Left colon (tissue), 2 donors: Measurements from ENCODE around the gene TAF1C. TPM values are rescaled to one million over a fixed set of nuclear protein-coding genes. Genes with fewer than 3 reads are reported as not detected.

Source experiments
- ATAC-seq: fragments of 200-7000 bp; cut with Tn5 transposase; one replicate; pipeline ENCODE4 v1.9.1; 2020; ENCODE audit warnings: mild to moderate bottlenecking, moderate library complexity
- DNase-seq, 2 donors: peaks; one replicate each; pipeline ENCODE4 v3.0.0-alpha.2; 2020
- intact Hi-C, 2 donors: fragments of 100-400 bp; cut with DNase I in 1 of 2; cut with micrococcal nuclease in 1 of 2; formaldehyde crosslinking; loops; one replicate each; pipeline versions ENCODE4 v1.11.2 to v1.14.0; 2022; cut with DNase I, micrococcal nuclease
- total RNA-seq, 2 donors: library from RNA; stranded (reverse); fragmentation: NEBNext Ultra II Directional; extraction: Animal tissue kit (Norgen Biotek cat#: 25700); gene quantifications; one replicate each; pipeline ENCODE4 v1.2.1, GENCODE V29; 2021
- donor health status: DM: no; HTN: no; CAD: no.
- donor health status: DM: yes; HTN: yes; CAD: no.

TAF1C gene
- total RNA-seq, 2 donors from 2014 or later = 33.1 to 36.8 TPM

- ATAC-seq (no peak), DNase-seq (no peak)
- intact Hi-C loops = no loop called here
Observed at GRCh38 chr16:84193480-84193879, 6.6 kb upstream of the TAF1C start.

GRCh38 chr16:84191466-84191865, 4.6 kb upstream of the TAF1C start:
- no peak for ATAC-seq

GRCh38 chr16:84190731-84191388, 4.0 kb upstream of the TAF1C start, which contains the start of gene ADAD2:
ADAD2 (plus strand) TSS chr16:84191157; CDS start chr16:84191231, 74 bp downstream.
- intact Hi-C loops = no loop called here
- DNase-seq (no peak), ATAC-seq (no peak)

More at GRCh38 chr16:84191466-84191865, 4.6 kb upstream of the TAF1C start:
- DNase-seq = no peak
- intact Hi-C loops = no loop called here

- ATAC-seq (no peak), DNase-seq (no peak)
- intact Hi-C loops = loop anchor here in 1 of 2 donors (10.0 kb wide), 1 partner anchor 100 kb away; no protein-coding TSS in a partner anchor
Observed at GRCh38 chr16:84184775-84185174, 2.1 kb downstream of the TAF1C start.

- DNase-seq (no peak), ATAC-seq (no peak)
- intact Hi-C loops = loop anchor here in 1 of 2 donors (10.0 kb wide), 1 partner anchor 99 kb away; no protein-coding TSS in a partner anchor
Observed at GRCh38 chr16:84183911-84184591, 2.8 kb downstream of the TAF1C start.

DNA sequence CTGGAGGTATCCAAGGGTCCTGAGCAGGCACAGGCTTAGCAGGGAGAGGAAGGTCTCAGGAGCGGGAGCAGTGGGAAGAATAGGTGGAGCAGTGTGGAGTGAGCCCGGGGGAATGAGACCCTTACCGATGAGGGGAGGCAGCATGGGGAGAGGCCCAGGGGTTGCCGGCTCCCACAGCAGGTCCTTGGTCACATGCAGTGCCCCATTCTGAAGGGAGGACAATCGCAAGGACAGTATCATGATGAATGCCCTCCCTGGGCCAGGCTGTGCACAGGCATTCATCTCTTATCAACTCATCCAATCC, 3.3 kb downstream of the TAF1C start:
- DNase-seq (no peak), ATAC-seq (no peak)
- intact Hi-C loops = loop anchor here in 1 of 2 donors (10.0 kb wide), 1 partner anchor 99 kb away; no protein-coding TSS in a partner anchor

DNA sequence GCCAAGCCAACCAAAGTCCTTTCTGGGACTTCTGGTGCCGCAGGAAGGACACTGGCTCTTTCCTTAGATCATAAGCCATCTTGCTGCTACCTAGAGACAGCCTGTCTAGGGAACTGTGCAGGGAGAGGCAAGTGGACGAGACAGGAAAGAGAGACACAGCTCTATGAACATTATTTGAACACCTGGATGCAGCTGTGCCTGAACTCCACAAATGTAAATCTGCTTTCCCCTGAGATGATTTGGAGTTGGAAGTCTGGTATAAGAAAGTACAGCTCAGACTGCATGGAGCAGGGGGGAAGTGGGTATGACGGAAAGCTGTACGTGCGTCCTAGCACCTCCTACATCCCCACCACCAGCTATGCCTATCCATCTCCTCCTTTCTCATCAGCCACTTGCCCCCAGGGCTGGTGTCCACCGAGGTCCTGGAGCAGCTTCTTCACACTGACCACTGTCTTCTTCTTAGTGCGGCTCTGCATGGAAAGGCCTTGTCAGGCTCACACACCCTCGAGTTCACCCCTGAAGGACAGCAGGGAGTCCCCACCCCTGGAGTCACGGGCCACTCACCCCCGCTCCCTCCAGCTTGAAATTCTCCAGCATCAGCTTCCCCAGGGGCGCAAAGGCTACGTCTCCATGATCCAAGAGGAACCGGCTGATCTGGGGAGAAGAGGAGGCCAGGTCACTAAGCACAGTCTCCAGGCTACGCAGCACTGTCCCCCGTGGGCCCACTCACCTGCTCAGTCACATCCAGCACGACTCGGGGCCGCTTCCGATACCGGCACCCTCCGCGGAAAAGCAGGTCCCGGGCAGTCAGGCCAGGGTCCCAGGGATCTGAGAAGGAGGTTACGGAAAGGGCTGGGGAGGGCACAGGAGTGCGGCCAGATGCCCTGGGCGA, 3.9 kb downstream of the TAF1C start:
- ATAC-seq = no peak
- intact Hi-C loops = loop anchor here in 1 of 2 donors (10.0 kb wide), 1 partner anchor 98 kb away; no protein-coding TSS in a partner anchor

GRCh38 chr16:84182104-84182503, 4.8 kb downstream of the TAF1C start:
- DNase-seq = no peak
- ATAC-seq = no peak
- intact Hi-C loops = loop anchor here in 1 of 2 donors (10.0 kb wide), 1 partner anchor 97 kb away; no protein-coding TSS in a partner anchor

More for the DNA sequence above, 3.9 kb downstream of the TAF1C start:
- DNase-seq = no peak

DNA sequence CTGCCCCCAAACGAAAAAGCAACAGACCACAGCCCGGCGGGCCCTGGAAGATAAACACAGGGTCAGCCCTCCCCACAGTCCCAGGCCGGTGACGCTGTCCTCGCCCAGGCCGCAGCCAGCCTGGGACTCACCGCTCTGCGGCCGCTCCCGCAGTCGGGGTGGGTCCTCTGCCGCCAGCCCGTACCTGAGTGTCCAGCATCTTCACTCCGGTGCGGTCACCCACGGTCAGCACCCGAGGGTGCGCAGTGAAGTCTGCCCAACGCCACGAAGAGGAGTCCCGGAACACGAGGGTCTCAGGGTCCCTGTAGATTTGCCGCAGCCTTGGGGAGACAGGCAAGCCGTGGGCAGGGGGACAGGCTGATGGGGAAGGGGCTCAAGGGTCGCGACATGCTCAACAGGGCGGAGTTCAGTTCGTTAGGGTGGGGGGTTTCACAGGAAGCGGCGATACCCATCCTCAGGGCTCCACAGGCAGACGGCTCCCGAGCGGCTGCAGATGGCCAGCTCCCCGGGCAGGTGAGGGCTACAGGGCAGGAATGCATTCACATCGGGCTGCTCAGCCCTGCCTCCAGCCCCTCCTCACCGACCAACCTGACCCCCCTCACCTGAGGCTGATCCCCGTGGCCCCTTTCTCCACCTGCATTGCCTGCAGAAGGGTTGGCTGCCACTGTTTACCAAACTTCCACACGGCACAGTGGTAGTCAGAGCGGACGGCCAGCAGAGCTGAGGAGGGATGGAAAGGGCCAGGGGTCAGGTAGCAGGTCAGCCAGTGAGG, 5.5 kb downstream of the TAF1C start:
- no peak for DNase-seq
- intact Hi-C loops = loop anchor here in 1 of 2 donors (10.0 kb wide), 1 partner anchor 97 kb away; no protein-coding TSS in a partner anchor
- no peak for ATAC-seq

DNA sequence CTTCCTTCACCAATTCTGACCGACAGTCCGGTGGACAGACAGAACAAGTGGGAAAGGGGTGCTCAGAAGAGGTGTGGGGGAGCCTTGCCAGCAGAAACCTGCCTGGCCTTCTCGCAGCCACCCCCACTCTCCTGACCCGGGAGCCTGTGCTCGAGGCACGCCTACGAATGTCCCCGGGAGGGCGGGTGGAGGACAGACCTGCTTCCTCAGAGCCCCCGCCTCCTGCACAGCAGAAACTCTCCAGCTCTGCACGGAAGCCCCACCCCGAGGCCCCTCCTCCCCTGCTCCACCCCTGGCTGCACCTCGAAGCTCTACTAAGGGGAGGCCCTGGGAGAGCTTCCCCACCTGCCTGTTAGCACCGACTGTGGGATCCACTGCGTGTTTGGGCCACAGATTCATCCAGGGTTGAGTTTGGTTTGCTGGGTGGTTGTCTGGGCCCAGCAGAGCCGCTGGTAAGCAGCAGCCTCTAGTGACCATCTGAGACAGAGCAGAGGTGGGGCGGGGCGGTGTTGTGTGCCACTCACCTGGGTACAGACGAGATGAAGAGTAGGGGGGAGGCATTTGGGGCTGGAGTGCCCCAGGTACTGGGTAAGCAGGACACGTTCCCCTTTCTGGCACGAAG, 6.2 kb downstream of the TAF1C start:
- intact Hi-C loops = loop anchor here in 1 of 2 donors (10.0 kb wide), 1 partner anchor 96 kb away; no protein-coding TSS in a partner anchor
- DNase-seq = no peak

GRCh38 chr16:84179612-84180320, 7.1 kb downstream of the TAF1C start:
- ATAC-seq = no peak
- intact Hi-C loops = loop anchor here in 1 of 2 donors (10.0 kb wide), 1 partner anchor 95 kb away; no protein-coding TSS in a partner anchor
- no peak for DNase-seq

More for the DNA sequence above, 6.2 kb downstream of the TAF1C start:
- no peak for ATAC-seq

DNA sequence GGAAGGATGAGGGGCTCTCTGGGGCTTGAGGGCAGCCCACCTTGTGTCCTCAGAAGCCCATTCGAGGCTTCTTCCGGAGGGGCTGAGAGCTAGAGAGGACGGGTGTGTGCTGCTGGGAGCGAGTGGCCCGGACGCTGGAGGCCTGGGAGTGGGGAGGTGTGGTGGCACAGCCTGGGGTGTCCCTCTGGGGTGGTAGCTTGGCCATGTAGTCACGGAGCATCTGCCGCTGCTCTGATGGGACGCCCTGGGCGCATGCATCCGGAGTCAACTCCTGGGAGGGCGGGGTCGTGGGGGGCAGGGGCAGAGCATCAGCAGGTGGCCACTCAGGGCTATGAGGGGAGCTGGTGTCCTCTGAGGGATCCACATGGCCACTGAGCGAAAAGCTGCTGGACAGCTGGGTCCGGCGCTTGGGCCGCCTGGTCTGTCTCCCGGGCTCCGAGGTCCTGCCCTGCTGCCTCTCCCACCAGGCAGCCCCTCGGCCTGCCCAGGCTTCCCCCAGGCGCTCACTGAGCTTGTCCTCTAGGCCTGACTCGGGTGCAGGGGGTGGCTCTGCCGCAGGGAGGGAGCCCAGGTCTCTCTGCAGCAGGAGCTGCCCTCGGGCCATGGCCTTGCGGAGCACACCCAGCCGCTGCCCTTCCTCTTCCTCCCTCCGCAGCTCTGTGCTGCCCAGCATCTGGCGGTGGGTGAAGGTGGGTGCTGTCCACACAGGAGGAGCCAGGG, 7.8 kb downstream of the TAF1C start:
- intact Hi-C loops = no loop called here
- DNase-seq = no peak
- ATAC-seq = no peak

DNA sequence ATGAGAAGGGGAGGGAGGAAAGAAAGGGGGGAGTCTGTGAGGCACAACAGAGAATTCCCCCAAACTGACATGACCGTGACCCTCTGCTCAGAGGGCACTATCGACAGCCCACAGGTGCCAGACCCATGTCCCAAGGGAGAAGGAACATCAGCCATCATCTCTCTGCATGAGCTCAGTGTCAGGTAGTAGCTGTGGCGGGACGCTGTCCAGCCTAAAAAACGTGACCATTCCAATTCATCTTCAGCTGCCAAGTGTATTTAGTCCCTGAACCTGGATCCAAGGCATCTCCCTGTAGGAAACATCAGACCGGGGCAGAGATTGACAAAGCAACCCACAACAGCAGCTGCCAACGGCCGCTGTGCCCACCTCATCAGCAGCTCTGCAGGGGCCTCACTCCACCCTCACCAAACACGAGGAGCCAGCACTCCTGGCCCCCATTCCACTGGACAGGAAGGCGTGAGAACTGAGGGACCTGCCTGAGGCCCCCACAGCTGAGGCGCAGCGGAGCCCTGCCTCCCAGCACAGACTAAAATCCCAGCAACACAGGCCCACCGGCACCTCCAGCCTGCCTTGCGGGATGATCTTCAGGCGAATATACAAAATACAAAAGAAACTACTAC, 8.6 kb downstream of the TAF1C start:
- DNase-seq = no peak
- ATAC-seq = no peak
- intact Hi-C loops = no loop called here

GRCh38 chr16:84177741-84178073, 9.2 kb downstream of the TAF1C start:
- intact Hi-C loops = no loop called here
- DNase-seq (no peak), ATAC-seq (no peak)

GRCh38 chr16:84176192-84177053, 10.4 kb downstream of the TAF1C start:
- ATAC-seq (peak; percentile 20), DNase-seq (no peak)
- intact Hi-C loops = no loop called here
